Head of caudate nucleus (tissue), 42 donors: ENCODE measurements around the gene IFT27.

Experiments
- DNase-seq, 42 donors: peaks; one replicate each; pipeline versions ENCODE4 v3.0.0 to v3.0.0-alpha.2; 2020 to 2021; ENCODE audit warnings: mixed read lengths in 7 of 42
- intact Hi-C: fragments of 100-400 bp; cut with DNase I; formaldehyde crosslinking; loops from one replicate; pipeline ENCODE4 v1.15.0; 2022

The IFT27 gene

DNA sequence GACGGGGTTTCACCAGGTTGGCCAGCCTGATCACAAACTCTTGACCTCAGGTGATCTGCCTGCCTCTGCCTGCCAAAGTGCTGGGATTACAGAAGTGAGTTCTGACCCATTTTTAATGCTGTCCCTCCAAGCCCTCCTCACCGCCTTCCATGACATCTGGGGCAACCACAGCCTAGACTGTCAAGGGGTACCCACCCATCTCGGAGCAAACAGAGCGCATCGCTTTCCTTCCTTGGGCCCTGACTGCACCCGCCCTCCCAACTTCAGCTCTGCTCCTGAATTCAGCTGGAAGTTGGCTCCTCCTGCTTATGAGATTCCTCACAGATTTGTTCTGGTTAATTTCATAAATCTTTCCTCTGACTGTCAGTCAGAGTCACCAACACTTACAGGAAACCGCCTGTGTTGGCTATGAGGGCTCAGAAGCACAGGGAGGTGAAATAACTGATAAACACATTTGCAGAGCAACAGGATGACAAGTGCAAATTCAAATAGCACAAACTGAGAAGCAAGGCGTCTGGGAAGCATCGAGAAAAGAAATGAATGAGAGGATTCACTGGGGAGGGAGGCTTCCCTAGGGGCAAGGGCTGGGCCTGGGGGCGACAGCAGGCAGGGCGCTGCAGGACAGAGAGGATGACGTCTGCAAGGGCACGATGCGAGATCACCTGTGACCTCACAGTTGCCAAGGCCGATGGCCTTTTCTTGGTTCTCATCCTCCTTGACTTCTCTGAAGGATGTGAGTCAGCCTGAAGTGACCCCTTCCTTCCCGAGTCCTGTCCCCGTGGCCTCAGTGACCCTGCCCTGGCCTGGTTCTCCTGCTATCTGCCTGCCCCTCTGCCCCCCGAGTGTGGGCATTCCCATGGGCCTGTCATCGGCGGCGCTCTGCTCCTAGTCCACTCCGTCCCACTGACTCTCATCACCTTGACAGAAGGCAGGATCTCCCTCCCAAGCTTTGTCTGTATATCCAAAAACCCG is 6.1 kb downstream of the IFT27 start:
- intact Hi-C loops = loop anchor here (10.0 kb wide), 2 partner anchors 225 to 425 kb away; no protein-coding TSS in a partner anchor
- peak in 3 of 42 donors; percentile 5 to 37 (median 6) for DNase-seq

- intact Hi-C loops = loop anchor here (10.0 kb wide), 1 partner anchor 224 kb away; no protein-coding TSS in a partner anchor
- DNase-seq = peak in 3 of 42 donors; percentile 7 to 36 (median 8)
Observed at GRCh38 chr22:36768616-36769015, 7.3 kb downstream of the IFT27 start.

DNA sequence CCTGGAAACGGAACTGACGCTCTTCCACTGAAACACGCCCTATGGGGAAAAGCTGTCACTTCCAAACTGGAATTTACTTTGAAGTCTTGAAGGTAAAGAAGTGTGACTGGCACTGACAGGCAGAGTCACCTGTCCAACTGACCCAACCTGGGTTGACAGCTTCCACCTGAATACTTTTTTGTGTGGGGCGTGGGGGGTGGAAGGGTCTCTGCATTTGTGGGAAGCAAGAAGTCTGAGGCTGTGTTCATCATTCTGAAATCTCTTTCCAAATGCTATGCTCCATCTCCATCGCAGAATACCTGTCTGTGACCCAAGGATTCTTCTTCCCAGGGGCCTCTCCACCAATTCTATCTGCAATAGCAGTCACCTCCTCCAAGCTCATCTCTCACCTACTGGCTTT is 7.8 kb downstream of the IFT27 start:
- intact Hi-C loops = loop anchor here (10.0 kb wide), 1 partner anchor 223 kb away; no protein-coding TSS in a partner anchor
- peak in 3 of 42 donors; percentile 2 to 23 (median 4) for DNase-seq

- intact Hi-C loops = loop anchor here (10.0 kb wide), 1 partner anchor 222 kb away; no protein-coding TSS in a partner anchor
- DNase-seq = peak in 4 of 42 donors; percentile 2 to 10 (median 6)
Observed at GRCh38 chr22:36767035-36767775, 8.7 kb downstream of the IFT27 start.

DNA sequence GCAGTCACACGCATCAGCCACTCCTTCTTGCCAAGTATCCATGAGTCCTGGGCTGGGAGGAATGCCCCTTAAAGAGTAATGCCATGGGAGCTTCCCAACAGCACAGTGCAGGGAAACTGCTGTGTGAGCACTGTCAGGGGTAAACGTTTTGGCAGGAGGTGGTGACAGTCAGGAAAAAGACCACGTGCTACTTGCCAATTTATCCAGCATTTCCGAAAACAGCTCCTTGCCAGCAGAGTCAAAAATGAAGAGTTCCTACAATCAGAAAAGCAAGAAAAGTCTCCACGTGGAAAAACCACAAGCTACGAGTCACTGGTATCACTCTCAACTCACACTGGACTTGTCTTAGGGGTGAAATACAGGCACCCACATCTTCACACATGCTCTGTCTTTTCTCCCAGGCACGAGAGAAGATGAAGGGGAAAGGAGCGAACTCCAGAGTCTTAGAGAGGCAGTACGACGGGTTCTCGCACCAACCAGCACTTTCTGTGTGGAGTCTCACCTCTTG is 9.9 kb downstream of the IFT27 start:
- intact Hi-C loops = loop anchor here (10.0 kb wide), 1 partner anchor 221 kb away; no protein-coding TSS in a partner anchor
- peak in 4 of 42 donors; percentile 5 to 43 (median 23) for DNase-seq

GRCh38 chr22:36765131-36765942 is 10.6 kb downstream of the IFT27 start:
- DNase-seq = peak in 3 of 42 donors; percentile 3 to 25 (median 9)
- intact Hi-C loops = loop anchor here (10.0 kb wide), 1 partner anchor 221 kb away; no protein-coding TSS in a partner anchor

- DNase-seq = peak in 4 of 42 donors; percentile 4 to 19 (median 11)
- intact Hi-C loops = loop anchor here (10.0 kb wide), 1 partner anchor 220 kb away; no protein-coding TSS in a partner anchor
Observed at GRCh38 chr22:36764641-36765040, 11.3 kb downstream of the IFT27 start.

DNA sequence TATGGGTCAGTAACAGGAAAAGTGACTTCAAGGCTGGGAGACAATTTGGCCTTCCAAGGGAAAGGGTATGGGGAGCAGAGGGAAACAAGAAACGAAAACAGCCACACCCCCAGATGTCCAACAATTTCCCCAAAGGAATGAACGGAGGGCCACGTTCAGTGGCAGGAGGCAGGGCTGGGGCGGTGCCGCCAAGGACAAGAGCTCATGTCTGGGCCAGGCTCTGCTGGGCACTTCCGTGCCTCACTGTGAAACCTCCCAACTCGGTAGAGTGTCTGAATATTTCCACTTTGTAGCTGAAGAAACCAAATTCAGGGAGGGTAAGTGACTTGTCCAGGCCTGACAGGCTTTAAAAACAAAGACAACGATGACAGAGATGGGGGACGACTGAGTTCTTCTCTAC is 11.9 kb downstream of the IFT27 start:
- intact Hi-C loops = loop anchor here (10.0 kb wide), 1 partner anchor 219 kb away; no protein-coding TSS in a partner anchor
- DNase-seq = peak in 4 of 42 donors; percentile 6 to 29 (median 8)

DNA sequence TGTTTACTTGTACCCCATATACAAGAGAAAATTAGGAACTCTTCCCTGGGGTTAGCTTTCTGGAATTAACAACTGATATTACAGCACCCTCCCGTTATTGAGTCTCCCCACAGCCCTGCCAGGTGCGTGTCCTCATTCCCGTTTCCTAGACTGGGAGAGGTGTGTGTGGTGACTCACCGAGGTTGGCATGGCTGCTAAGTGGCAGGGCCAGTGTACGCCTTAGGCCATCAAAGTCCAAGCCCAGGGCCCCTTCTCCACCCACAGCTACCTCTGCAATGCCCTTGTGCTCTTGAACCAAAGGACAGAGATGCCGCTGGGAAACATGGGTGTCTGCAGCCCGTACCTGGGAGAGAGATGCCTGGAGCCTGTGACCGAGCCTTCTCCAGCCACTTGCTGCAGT is 12.3 kb downstream of the IFT27 start:
- peak in 4 of 42 donors; percentile 5 to 21 (median 10) for DNase-seq
- intact Hi-C loops = loop anchor here (10.0 kb wide), 1 partner anchor 219 kb away; no protein-coding TSS in a partner anchor

- DNase-seq = peak in 3 of 42 donors; percentile 13 to 43 (median 17)
- intact Hi-C loops = loop anchor here (10.0 kb wide), 1 partner anchor 218 kb away; no protein-coding TSS in a partner anchor
Observed at GRCh38 chr22:36762687-36763260, 13.1 kb downstream of the IFT27 start.

GRCh38 chr22:36761553-36762240 is 14.2 kb downstream of the IFT27 start:
- DNase-seq = peak in 3 of 42 donors; percentile 4 to 27 (median 13)

DNA sequence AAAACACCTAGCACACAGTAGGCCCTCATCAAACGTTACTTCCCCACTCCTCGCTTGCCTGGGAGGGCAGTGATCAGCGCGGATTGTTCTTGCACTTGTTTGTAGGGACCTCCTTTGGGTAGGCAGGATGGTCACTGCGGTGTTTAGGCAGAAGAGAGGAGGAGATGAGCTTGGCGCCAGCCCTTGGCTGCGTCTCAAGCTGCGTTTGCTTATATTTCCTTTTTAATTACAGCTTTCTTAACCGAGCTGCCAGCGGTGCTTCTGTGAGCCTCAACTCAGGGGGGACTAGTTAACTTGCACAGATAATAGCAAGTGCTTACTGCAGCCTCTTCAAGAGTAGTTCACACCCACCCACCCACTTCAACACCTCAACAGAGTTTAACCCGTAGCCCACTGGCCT is 15.1 kb downstream of the IFT27 start:
- DNase-seq = peak in 3 of 42 donors; percentile 4 to 23 (median 5)
- intact Hi-C loops = loop anchor here (10.0 kb wide), 1 partner anchor 216 kb away; no protein-coding TSS in a partner anchor

More at GRCh38 chr22:36761553-36762240, 14.2 kb downstream of the IFT27 start:
- intact Hi-C loops = loop anchor here (10.0 kb wide), 1 partner anchor 217 kb away; no protein-coding TSS in a partner anchor

GRCh38 chr22:36759481-36760159 is 16.3 kb downstream of the IFT27 start:
- peak in 4 of 42 donors; percentile 2 to 31 (median 6) for DNase-seq
- intact Hi-C loops = loop anchor here (10.0 kb wide), 1 partner anchor 215 kb away; no protein-coding TSS in a partner anchor

GRCh38 chr22:36758792-36759271 is 17.1 kb downstream of the IFT27 start:
- DNase-seq = peak in 3 of 42 donors; percentile 4 to 28 (median 5)
- intact Hi-C loops = no loop called here

DNA sequence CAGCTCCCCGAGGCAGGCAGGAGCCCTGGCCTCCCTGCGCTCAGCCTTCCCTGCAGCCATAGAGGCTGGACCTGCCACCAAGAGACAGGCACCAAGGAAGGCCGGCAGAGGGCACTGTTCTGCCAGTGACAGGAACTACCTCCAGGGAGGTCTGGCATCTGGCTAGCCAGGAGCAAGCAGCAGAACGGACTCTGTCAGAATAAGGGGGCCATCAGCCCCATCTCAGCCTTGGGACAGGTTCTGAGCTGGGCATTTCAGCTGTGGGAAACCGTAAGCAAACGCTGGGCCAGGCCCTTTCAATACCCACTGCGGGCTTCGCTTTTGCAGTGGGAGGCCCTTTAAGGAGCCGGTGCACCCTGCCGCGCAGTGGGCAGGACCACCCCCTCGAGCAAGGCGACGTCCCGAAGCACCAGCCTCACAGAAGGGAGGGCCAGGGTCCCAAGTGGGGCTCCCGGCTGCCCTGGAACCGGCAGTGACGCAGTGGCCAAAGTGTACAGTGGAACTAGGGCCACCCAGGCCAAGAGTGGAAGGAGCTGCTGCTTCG is 18.2 kb downstream of the IFT27 start:
- intact Hi-C loops = no loop called here
- DNase-seq = peak; percentile 60 to 92 (median 83)
